Measurements from ENCODE around the gene NUP62.
"Not testable (repeated sequence)": the region's sequence is repeated elsewhere in the genome, so short reads cannot be mapped to it uniquely, and the experiment has no call there.

The NUP62 gene

GRCh38 chr19:49929121-49929610 is at the start of gene NUP62, which contains the start of gene ATF5:
Gene NUP62 (minus strand): TSS chr19:49929504. CDS start chr19:49909807, 19,697 bp downstream.
Gene ATF5 (plus strand): TSS chr19:49929205. CDS start chr19:49930851, 1,646 bp downstream.
- DNase-seq (ENCODE audit: low read depth), result peak; percentile 59

- DNase-seq (ENCODE audit: low read depth), result no peak
Measured at GRCh38 chr19:49978324-49978723, 49.0 kb upstream of the NUP62 start.

- no peak for DNase-seq (ENCODE audit: low read depth)
Measured at GRCh38 chr19:49977881-49978280, 48.6 kb upstream of the NUP62 start.

- no peak for DNase-seq (ENCODE audit: low read depth)
Measured at GRCh38 chr19:49977076-49977475, 47.8 kb upstream of the NUP62 start.

GRCh38 chr19:49976496-49976895 is 47.2 kb upstream of the NUP62 start:
- no peak for DNase-seq (ENCODE audit: low read depth)

GRCh38 chr19:49975051-49975450 is 45.7 kb upstream of the NUP62 start:
- no peak for DNase-seq (ENCODE audit: low read depth)

GRCh38 chr19:49973987-49974386 is 44.7 kb upstream of the NUP62 start:
- no peak for DNase-seq (ENCODE audit: low read depth)

GRCh38 chr19:49972841-49973240 is 43.5 kb upstream of the NUP62 start:
- DNase-seq (ENCODE audit: low read depth), result no peak

GRCh38 chr19:49971991-49972411 is 42.7 kb upstream of the NUP62 start:
- no peak for DNase-seq (ENCODE audit: low read depth)

GRCh38 chr19:49969355-49969754 is 40.1 kb upstream of the NUP62 start:
- not testable (repeated sequence) for DNase-seq (ENCODE audit: low read depth)

- DNase-seq (ENCODE audit: low read depth), result no peak
Measured at GRCh38 chr19:49968279-49968922, 39.1 kb upstream of the NUP62 start.

GRCh38 chr19:49960980-49961379 is 31.7 kb upstream of the NUP62 start, which contains the start of gene SIGLEC11:
Gene SIGLEC11 (minus strand): TSS chr19:49961172. CDS start chr19:49961081, 91 bp downstream.
- DNase-seq (ENCODE audit: low read depth), result not testable (repeated sequence)

- not testable (repeated sequence) for DNase-seq (ENCODE audit: low read depth)
Measured at GRCh38 chr19:49959892-49960291, 30.6 kb upstream of the NUP62 start.

- not testable (repeated sequence) for DNase-seq (ENCODE audit: low read depth)
Measured at GRCh38 chr19:49958596-49958995, 29.3 kb upstream of the NUP62 start.

- not testable (repeated sequence) for DNase-seq (ENCODE audit: low read depth)
Measured at GRCh38 chr19:49958144-49958543, 28.8 kb upstream of the NUP62 start.

GRCh38 chr19:49957262-49957915 is 28.1 kb upstream of the NUP62 start:
- DNase-seq (ENCODE audit: low read depth), result peak; percentile 23

GRCh38 chr19:49956115-49956495 is 26.8 kb upstream of the NUP62 start:
- no peak for DNase-seq (ENCODE audit: low read depth)

GRCh38 chr19:49954933-49955332 is 25.6 kb upstream of the NUP62 start:
- DNase-seq (ENCODE audit: low read depth), result no peak

GRCh38 chr19:49954092-49954829 is 25.0 kb upstream of the NUP62 start:
- peak; percentile 66 for DNase-seq (ENCODE audit: low read depth)

GRCh38 chr19:49953416-49953815 is 24.1 kb upstream of the NUP62 start:
- DNase-seq (ENCODE audit: low read depth), result peak; percentile 13

- no peak for DNase-seq (ENCODE audit: low read depth)
Measured at GRCh38 chr19:49952906-49953305, 23.6 kb upstream of the NUP62 start.

- DNase-seq (ENCODE audit: low read depth), result peak; percentile 47
Measured at GRCh38 chr19:49952479-49952836, 23.2 kb upstream of the NUP62 start.
